ENCODE results near the gene GGA3. TPM values are rescaled to one million over a fixed set of nuclear protein-coding genes. Genes with fewer than 3 reads are reported as not detected.

The GGA3 gene
- total RNA-seq, 1 experiment from 2014 or later, result 37.5 TPM

DNA sequence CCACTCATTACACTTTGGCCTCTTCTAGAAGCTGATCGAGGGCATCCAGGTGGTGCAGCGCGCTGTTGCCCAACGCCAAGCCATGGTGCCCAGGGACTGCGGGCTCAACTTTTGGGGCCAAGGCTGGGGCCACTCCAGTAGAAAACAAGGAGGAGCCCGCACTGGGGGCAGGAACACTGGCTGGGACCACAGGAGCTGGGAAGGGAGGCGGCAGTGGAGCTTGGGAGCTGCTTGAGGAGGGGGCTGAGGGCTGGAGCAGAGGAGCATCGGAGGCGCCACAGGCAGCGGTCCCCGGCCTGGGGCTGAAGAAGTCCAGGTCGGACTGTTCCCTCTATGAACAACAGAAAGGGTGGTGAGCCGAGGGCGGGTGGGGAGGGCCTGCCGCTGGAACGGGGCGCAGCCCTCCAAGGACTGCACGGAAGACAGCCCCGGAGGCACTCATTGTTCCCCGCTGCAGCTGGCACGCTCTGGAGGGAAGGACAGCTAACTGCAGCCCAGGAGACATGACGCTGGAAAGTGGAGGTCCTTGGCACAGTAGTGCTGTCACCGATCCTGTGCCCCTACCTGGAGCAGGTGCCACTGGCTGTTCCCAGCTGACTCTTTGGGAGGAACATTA, 21.5 kb downstream of the GGA3 start:
- no TSS peak for BruUV-seq (replicated peaks)
- Histone ChIP-seq H4K20me1 (ENCODE audit: insufficient read depth) (0 out of 2 replicates have a peak, but pooled peaks cover 3% of the 10 kb centered on the region), H3K9me3 (ENCODE audit: insufficient read depth, low read depth) (no peaks in the 10 kb centered on the region), H3F3A (ENCODE audit: insufficient read depth, low read depth) (peaks cover 31% of the 10 kb centered on the region; the same call in 1 of the 2 replicates), H3K9me2 (ENCODE audit: insufficient read depth) (no peaks in the 10 kb centered on the region), H3K79me2 (ENCODE audit: low read depth) (no peaks in the 10 kb centered on the region), H3K27ac (no peak overlapping the region), H3K4me1 (replicated peaks; ENCODE audit: insufficient read depth) (no peaks in the 10 kb centered on the region), H3K27me3 (ENCODE audit: insufficient read depth, low read depth) (no peaks in the 10 kb centered on the region), H3K36me3 (ENCODE audit: low read depth) (0 out of 2 replicates have a peak, but pooled peaks cover 9% of the 10 kb centered on the region), H2AFZ (no peak overlapping the region), H3K4me3 (no peak overlapping the region), H3K4me2 (no peak overlapping the region)
- ChIA-PET CTCF (interaction anchor here (0.6 to 0.7 kb wide), 2 partner anchors 41 to 278 kb away, joined by 6 to 9 read pairs; no protein-coding TSS in a partner anchor), POLR2A (ENCODE audit: unreplicated experiment) (interaction anchor here (0.6 to 0.7 kb wide), 3 partner anchors 10 to 180 kb away, joined by 4 to 8 read pairs (median 5); no protein-coding TSS in a partner anchor)
- TF ChIP-seq, protein P1, sequence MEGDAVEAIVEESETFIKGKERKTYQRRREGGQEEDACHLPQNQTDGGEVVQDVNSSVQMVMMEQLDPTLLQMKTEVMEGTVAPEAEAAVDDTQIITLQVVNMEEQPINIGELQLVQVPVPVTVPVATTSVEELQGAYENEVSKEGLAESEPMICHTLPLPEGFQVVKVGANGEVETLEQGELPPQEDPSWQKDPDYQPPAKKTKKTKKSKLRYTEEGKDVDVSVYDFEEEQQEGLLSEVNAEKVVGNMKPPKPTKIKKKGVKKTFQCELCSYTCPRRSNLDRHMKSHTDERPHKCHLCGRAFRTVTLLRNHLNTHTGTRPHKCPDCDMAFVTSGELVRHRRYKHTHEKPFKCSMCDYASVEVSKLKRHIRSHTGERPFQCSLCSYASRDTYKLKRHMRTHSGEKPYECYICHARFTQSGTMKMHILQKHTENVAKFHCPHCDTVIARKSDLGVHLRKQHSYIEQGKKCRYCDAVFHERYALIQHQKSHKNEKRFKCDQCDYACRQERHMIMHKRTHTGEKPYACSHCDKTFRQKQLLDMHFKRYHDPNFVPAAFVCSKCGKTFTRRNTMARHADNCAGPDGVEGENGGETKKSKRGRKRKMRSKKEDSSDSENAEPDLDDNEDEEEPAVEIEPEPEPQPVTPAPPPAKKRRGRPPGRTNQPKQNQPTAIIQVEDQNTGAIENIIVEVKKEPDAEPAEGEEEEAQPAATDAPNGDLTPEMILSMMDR (conservative IDR thresholded peaks at IDR 0.05), result no peak
- no peak for TF ChIP-seq EZH2 (IDR thresholded peaks at IDR 0.05; ENCODE audit: low read depth)
- DNase-seq, result no peak
- intact Hi-C loops (cut with micrococcal nuclease; ENCODE audit: unreplicated experiment), result no loop called here

GRCh38 chr17:75239214-75239613, 22.2 kb downstream of the GGA3 start:
- intact Hi-C loops (cut with micrococcal nuclease; ENCODE audit: unreplicated experiment), result no loop called here
- H3K9me3 ChIP-seq (ENCODE audit: insufficient read depth, low read depth), result no peaks in the 10 kb centered on the region
- no peaks in the 10 kb centered on the region for H3K4me1 ChIP-seq (replicated peaks; ENCODE audit: insufficient read depth)
- TF ChIP-seq EZH2 (IDR thresholded peaks at IDR 0.05; ENCODE audit: low read depth), result no peak
- TF ChIP-seq, protein P1 (conservative IDR thresholded peaks at IDR 0.05), result no peak
- H2AFZ ChIP-seq, result no peak overlapping the region
- peaks cover 38% of the 10 kb centered on the region; the same call in 1 of the 2 replicates for H3F3A ChIP-seq (ENCODE audit: insufficient read depth, low read depth)
- CTCF ChIA-PET, result interaction anchor here (0.7 kb wide), 1 partner anchor 277 kb away, joined by 9 read pairs; no protein-coding TSS in a partner anchor
- POLR2A ChIA-PET (ENCODE audit: unreplicated experiment), result no interaction called here
- H3K4me2 ChIP-seq, result no peak overlapping the region
- H3K79me2 ChIP-seq (ENCODE audit: low read depth), result no peaks in the 10 kb centered on the region
- DNase-seq, result no peak
- 0 out of 2 replicates have a peak, but pooled peaks cover 16% of the 10 kb centered on the region for H3K36me3 ChIP-seq (ENCODE audit: low read depth)
- no peak overlapping the region for H3K4me3 ChIP-seq
- no peaks in the 10 kb centered on the region for H3K27me3 ChIP-seq (ENCODE audit: insufficient read depth, low read depth)
- 0 out of 2 replicates have a peak, but pooled peaks cover 3% of the 10 kb centered on the region for H4K20me1 ChIP-seq (ENCODE audit: insufficient read depth)
- H3K27ac ChIP-seq, result no peak overlapping the region
- H3K9me2 ChIP-seq (ENCODE audit: insufficient read depth), result no peaks in the 10 kb centered on the region
- no TSS peak for BruUV-seq (replicated peaks)

DNA sequence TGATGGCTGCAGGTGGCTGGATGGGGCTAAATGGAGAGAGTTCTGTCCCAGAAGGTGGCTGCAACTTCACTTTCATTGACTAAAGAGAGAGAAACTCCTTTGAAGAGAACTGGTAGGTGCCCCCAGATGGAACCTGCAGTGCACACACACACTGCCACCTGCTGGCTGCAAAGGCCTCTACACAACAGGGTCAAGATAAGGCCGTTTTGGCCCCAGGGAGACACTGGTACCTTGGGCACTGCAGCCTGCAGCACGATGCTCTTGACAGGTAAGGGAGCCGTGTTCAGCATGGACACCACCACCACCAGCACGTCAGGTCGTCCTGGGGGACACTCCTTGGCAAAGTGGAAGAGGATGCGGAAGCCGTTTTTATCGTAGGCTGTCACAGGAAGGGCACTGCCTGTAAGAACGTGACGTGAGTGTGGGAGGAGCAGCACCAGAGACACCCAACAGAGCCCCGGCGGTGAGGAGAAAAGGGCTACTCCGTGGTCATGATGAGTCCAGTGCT, 22.7 kb downstream of the GGA3 start:
- Histone ChIP-seq H3K4me2 (no peak overlapping the region), H2AFZ (no peak overlapping the region), H3K9me2 (ENCODE audit: insufficient read depth) (no peaks in the 10 kb centered on the region), H3K4me3 (no peak overlapping the region), H3K27me3 (ENCODE audit: insufficient read depth, low read depth) (no peaks in the 10 kb centered on the region), H3K79me2 (ENCODE audit: low read depth) (no peaks in the 10 kb centered on the region), H3F3A (ENCODE audit: insufficient read depth, low read depth) (peaks cover 41% of the 10 kb centered on the region; the same call in 1 of the 2 replicates), H3K9me3 (ENCODE audit: insufficient read depth, low read depth) (no peaks in the 10 kb centered on the region), H3K36me3 (ENCODE audit: low read depth) (0 out of 2 replicates have a peak, but pooled peaks cover 17% of the 10 kb centered on the region), H4K20me1 (ENCODE audit: insufficient read depth) (0 out of 2 replicates have a peak, but pooled peaks cover 3% of the 10 kb centered on the region), H3K27ac (no peak overlapping the region), H3K4me1 (replicated peaks; ENCODE audit: insufficient read depth) (no peaks in the 10 kb centered on the region)
- POLR2A ChIA-PET (ENCODE audit: unreplicated experiment), result no interaction called here
- CTCF ChIA-PET, result no interaction called here
- DNase-seq, result peak; percentile 48 to 59
- no TSS peak for BruUV-seq (replicated peaks)
- TF ChIP-seq, protein P1 (conservative IDR thresholded peaks at IDR 0.05), result peak; percentile 87
- TF ChIP-seq EZH2 (IDR thresholded peaks at IDR 0.05; ENCODE audit: low read depth), result no peak
- intact Hi-C loops (cut with micrococcal nuclease; ENCODE audit: unreplicated experiment), result no loop called here
